Measurements from ENCODE around the gene HDAC10.
"Not testable (repeated sequence)": the region's sequence is repeated elsewhere in the genome, so short reads cannot be mapped to it uniquely, and the experiment has no call there.

Gene HDAC10

DNA sequence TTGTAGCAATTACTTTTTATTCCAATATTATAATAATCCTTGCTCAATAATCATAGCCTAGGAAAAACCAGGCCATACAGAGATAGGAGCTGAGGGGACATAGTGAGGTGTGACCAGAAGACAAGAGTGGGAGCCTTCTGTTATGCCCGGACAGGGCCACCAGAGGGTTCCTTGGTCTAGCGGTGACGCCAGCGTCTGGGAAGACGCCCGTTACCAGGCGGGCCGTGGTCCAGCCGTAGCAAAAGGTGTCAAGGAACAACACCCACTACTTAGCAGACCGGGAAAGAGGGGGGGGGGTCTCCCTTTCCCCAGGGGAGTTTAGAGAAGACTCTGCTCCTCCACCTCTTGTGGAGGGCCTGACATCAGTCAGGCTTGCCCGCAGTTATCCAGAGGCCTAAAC lies 22.3 kb upstream of the HDAC10 start:
- H3K27ac ChIP-seq, H3K4me3 ChIP-seq: not testable (repeated sequence)

DNA sequence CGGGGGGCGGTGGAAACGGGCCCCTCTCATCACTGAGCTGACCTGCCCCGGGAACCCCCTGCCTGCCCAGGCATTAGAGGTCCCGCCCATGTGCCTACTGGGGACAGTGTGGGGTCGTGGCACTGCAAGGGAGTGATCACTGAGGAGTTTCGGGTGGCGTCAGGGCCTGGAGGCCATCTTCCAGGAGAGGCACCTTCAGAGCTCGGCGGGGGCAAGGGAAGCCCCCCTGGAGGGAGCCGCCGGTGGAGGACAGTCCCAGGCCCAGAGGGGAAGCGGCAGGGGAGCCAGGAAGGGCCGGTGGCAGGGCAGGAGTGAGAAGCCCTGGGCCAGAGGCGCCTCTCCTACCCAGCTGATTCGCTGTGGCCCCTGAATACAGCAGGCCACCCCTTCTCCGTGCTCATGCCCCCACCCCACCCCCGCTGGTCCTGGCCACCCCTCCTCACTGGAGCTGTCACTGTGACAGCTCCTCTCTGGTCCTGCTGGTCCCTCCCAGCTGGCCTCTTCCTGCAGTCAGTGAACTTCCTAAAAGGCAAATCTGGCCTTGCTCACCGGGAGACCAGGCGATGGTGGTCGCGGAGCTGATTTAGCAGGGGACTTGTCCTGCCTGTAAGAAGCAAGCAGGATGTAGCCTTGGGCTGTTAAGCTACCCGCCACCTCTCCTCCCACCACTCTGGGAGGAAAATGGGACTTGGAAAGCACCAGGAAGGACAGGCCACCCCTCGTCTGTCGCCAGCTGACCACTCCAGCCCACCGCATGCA lies 21.2 kb upstream of the HDAC10 start:
- peak overlapping the region; percentile 37 to 58 (median 49) for H3K4me3 ChIP-seq
- peak overlapping the region in 7 of 21 experiments; percentile 14 to 65 (median 49) for H3K27ac ChIP-seq

DNA sequence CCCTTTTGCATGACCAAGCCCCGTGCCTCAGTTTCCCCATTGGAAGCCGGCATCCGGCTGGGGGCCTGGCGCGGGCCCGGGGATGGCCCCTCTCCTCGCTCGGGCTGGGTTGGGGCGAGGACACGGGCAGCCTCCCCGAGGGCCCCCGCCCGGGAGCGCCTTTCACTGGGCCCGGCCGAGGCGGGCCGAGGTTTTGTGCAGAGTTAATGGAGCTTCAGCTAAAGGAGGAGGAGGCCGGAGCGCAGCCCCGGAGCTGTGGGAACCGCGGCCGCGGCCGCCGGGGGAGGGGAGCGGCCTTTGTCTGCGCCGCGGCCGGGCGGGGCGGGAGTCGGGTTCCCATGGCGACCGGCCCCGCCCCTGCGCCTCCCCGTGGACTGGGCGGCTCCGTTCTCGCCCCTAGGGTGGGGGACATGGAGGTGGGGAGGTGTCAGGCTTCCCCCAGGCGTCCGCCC lies 20.5 kb upstream of the HDAC10 start:
- peak overlapping the region; percentile 37 to 58 (median 49) for H3K4me3 ChIP-seq
- peak overlapping the region in 9 of 21 experiments; percentile 13 to 65 (median 49) for H3K27ac ChIP-seq

DNA sequence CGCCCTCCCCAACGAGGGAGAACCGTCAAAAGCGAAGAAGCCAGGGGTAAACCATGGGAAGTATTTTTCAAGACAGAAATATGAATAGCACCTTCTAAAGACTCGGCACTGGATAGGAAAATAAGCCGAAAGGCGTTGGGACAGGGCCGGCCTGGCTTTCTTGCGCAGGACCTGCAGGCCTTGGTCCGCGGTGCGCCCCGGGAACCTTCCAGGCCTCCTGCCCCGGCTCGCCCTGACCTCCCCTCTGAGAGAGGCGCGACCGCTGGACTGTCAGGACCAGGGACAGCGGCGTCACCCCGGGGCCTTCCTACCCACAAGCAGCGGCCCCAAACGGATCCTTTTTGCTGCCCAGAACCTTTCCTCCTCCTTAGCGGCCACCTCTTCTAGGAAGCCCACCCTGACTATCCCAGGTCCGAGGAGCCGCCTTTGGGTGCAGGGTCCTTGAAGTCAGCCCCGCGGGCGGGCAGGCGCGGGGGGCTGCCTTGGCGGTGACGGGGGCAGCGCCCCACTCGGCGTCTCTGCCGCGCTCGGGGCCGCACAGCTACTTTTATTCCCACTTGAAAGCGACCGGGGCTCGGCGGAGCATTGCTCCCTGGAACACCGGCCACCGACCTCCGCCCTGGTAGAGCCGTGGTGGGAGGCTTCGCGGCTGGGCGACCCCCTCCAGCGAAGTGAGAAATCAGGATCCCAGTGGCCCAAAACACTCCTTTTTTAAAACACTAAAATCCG lies 19.8 kb upstream of the HDAC10 start:
- peak overlapping the region in 18 of 21 experiments; percentile 13 to 81 (median 50) for H3K27ac ChIP-seq
- peak overlapping the region; percentile 37 to 58 (median 49) for H3K4me3 ChIP-seq

DNA sequence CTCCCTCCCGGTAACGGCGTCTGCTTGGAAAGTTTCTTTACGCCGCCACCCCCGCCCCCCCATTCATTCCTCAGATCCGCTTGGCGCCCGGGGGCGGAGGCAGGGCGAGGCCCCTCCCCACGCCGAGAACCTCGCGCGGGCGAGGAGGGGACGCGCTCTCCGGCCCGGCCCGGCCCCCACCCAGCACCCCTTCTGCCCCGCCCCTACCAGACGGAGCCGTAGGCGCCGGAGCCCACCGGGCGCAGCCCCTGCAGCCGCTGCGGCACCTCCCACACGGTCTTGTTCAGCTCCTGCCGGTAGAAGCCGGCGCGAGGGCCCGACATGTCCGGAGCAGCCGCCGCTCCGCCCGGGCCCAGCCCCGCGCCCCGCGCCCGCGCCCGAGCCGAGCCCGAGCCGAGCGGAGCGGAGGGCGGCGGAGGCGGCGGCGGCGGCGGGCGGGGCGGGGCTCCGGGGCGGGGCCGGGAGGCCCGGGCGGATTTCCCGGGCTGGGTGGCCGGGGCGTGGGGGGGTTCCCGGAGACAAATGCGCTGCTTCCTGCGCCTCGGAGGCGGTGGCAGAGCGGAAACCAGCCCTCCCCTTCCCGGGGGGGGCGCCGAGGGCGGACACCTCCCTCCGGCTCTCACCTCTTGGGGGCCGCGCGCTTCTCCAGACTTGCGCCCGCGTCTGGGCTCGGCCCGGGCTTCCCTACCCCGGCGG lies 19.1 kb upstream of the HDAC10 start, which contains the start of gene MAPK11:
TSS of gene MAPK11 (minus strand) at position 411 of the 696 bp plus-strand sequence. CDS start at position 323, 88 bp downstream.
- Histone ChIP-seq H3K27ac (peak within 1 kb of the TSS in 19 of 21 experiments; percentile 29 to 81 (median 64)), H3K4me3 (peak within 1 kb of the TSS; percentile 37 to 58 (median 49))

DNA sequence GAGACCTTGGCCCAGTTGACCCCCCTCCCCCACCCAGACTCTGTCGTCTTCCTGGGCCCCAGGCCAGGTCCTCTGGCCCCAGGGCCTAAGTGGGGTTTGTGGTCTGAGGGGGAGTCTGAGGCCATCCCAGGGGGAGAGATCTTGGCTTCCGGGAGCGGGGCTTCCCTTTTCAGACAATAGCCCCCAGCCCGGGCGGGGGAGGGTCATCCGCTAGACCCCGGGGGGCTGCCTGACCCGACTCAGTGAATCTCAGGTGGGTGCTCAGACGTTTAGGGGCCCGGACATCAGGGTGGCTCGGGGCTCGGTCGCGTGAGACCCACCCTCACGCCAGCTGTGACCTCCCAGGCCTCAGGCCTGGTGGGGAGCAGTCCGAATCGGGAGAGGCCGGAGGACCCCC lies 18.5 kb upstream of the HDAC10 start:
- peak overlapping the region; percentile 37 to 58 (median 49) for H3K4me3 ChIP-seq

DNA sequence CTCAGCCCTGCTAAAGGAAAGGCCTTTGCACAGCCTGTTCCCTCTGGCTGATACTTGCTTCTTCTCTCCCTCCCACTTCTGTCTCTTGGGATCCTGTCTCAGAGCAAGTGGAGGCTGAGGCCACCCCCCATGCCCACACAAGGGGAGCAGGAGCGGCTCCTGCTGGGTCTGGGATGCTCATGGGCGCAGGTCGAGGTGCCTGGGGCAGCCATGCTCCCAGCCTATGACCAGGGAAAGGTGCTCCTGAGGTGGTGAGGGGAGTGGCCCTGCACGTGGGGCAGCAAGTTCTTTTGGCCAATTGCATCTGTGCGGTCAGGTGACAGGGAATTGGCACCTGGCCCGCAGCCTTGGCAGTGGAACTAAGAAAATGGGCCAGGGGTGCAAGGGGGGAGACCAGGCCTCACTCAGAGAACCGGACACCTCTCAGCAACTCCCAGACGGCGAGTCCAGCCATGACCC lies 17.6 kb upstream of the HDAC10 start:
- H3K4me3 ChIP-seq = no peak overlapping the region

More for the DNA sequence above, 18.5 kb upstream of the HDAC10 start:
- H3K27ac ChIP-seq = peak overlapping the region in 15 of 21 experiments; percentile 3 to 81 (median 65)

DNA sequence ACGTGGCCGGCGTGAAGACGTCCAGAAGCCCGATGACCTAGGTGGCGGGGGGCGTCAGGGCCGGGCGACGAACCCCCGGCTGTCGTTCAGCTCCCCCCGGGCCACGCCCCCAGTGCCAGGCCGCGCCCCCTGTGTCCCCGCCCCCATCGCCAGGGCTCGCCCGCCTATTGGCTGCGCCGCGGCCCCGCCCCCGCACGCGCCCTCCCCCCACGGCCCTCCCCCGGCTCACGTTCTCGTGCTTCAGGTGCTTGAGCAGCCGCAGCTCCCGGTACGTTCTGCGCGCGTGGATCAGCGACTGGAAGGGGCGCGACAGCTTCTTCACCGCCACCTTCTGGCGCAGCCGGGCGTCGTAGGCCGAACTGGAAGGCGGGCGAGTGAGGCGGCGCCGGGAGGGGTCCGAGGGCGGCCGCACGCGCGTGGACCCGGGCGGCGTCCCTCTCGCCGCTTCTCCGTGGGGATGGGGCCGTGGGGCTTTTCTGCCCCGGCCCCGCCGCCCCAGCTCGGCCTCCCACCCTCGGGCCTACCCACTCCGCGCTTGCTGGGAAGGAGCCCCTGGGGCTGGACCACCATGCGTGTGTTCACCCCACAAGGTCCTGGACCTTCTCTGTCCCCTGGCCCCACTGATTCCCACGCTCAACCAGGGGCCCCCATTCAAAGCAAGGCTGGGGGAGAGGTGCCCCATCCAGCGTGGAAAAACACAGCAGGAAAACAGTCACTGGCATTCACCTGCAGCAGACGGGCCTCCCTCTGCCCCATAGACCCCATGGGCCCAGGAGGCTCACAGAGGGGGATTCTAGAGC lies 16.7 kb upstream of the HDAC10 start:
- Histone ChIP-seq H3K27ac (no peak overlapping the region), H3K4me3 (peak overlapping the region in 4 of 7 experiments; percentile 3 to 19 (median 15))

More for the DNA sequence above, 17.6 kb upstream of the HDAC10 start:
- H3K27ac ChIP-seq = peak overlapping the region in 1 of 21 experiments; percentile 10

DNA sequence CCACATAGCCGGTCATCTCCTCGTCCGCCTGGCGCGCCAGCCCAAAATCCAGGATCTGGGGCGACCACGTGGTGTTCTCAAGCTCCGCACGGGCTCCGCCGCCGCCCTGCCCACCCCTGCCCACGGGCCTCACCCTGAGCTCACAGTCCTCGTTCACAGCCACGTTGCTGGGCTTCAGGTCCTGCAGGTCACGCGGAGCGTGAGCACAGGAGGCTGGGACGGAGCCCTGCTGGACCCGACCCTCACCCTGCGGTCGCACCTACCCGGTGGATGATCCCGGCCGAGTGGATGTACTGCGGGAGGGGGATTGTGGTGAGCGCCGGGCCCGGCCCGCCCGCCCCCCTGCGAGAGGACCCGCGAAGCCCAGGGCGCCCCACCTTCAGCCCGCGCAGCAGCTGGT lies 15.9 kb upstream of the HDAC10 start:
- Histone ChIP-seq H3K4me3 (peak overlapping the region in 1 of 7 experiments; percentile 19), H3K27ac (no peak overlapping the region)

DNA sequence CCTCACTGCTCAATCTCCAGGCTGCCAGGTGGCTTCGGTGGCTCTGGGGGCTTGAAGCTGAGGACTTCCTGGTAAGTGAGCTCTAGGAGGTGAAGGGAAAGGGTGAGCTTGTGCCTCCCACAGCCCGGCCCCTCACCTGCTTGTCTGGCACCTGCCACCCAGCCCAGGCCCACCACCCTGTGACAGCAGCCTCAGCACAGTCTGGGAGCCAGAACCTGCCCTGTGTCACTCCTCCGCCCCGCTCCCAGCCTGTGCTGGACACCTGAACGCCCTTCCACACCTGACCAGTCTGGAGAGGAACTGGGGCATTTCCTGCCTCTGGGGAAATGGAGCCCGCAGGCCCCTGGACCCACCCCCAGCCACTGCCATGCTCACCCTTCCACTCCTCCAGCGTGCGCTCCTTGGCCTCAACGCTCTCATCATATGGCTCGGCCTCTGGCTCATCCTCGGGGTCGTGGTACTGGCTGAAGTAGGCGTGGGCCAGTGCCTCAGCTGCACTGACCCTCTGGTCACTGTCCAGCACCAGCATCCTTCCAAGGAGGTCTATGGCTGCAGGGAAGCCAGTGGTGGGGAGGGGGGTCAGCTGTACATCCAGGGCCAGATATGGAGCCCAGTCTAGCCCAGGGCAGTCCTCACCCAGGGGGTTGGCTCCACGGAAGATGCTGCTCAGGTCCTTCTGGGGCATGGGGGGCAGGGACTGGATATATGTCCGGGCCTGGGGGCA lies 14.0 kb upstream of the HDAC10 start:
- H3K4me3 ChIP-seq = no peak overlapping the region

DNA sequence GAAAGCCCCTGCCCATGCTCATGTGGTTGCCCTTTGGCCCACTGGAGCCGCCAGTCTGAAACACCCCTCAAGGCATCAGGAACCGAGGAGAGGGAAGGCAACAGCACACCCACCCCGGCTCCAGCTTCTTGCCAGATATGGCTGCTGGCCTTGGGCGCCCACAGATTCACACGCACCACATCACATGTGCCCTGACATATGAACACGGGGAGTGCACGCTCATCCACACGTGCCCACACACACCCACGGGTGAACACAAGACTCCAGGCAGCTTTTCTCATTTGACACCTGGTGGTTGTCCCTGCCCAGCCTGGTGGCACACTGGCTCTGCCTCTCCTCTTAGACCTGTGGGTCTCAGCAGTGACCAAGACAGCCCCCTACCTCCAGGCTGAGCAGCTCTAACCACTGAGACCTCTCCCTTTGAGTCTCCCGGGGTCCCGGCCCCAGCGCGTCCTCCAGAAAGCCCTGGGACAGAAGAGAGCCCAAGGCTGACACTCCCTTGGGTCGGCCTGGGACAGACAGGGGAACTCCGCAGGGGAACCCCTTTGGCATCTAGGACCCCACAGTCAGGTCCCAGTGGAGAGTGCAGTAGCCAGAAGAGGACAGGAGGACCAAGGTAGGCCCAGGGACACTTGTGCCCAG lies 13.2 kb upstream of the HDAC10 start:
- Histone ChIP-seq H3K4me3 (no peak overlapping the region), H3K27ac (no peak overlapping the region)

More for the DNA sequence above, 14.0 kb upstream of the HDAC10 start:
- no peak overlapping the region for H3K27ac ChIP-seq

DNA sequence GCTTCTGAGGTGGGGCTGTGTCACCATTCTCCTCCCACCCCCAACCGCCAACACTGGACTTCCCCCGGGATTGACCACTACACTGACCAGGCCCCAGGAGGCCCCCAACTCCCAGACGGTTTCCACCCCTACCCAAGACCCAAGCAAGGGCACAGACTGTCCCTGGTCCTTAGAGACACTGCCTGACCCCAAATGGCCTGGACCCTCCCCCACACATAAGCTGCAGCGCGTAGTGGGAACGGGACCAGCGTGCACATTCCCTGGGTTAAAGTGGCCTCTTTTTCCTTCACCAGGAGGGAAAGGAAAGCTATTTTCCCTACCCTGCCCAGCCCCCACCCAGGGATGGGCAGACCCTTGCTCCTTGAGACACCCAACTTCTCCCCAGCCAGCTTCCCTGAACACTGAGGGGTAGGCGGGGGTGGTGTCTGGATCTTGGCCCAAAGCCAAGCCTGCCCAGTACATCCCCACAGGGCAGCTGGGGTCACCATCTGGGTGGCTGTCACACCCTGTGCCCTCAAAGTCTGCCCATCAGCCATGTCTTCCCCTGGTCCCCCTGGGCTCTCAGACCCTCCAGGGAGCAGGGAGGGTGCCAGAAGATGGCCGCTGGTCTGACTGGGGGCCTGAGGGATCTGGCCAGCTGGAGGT lies 12.0 kb upstream of the HDAC10 start:
- no peak overlapping the region for H3K4me3 ChIP-seq
- H3K27ac ChIP-seq = no peak overlapping the region

DNA sequence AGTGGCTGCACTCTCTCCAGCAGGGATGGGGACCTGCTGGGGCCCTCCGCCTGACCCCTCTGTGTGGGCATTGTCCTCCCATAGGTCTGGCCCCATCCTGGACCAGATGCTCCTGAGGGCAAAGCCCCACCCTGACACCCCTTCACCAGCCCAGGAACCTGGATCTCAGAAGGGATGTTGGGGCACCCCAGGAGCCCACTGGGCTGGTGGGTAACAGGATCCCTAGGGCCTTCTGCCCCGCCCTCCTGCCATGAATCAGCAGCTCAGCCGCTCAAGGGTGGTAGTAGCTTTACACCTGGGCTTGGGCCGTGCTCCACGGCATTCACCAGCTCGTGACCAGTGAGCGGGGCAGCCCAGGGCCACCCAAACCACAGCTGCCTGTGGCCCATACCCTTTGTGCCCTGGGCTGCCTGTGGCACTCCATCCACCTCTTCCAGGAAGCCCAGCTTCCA lies 11.4 kb upstream of the HDAC10 start:
- H3K27ac ChIP-seq = no peak overlapping the region
- no peak overlapping the region for H3K4me3 ChIP-seq

DNA sequence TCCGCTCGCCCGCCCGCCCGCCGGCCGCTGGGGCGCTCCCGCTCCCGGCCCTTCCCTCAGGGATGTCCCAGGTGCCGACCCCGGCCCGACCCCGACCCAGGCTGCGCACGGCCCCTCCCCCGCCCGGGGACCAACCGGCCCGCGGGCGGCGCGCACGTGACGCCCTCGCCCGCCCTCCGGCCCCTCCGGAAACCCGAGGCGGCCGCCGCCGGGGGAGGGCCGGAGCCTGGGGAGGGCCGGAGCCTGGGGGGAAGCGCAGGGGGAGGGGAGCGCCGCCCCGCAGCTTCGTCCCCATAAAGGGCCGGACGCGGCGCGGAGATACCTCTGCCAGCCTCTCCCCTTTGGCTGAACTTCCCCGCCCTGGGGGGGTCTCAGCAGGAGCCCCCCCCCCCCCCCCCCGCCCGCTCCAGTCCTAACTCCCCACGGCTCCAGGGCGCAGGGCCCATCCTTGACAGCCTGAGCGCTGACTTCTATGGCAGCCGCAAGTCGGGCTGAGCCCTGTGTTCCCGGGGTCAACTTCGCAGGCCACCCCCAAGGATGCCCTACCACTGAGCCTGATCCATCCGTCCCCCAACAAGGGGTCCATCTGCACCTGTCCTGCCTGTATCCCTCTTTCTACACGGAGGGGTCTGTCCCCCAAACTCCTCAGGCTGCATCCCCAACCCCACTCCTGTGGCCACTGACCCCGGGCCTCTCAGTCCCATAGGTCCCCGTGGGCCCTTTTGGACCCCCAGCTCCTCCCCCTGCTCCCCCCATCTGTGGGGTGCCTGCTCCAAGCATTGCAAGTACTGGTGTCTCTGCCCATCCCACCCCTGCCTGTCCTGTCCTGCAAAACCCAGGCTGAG lies 10.8 kb upstream of the HDAC10 start, which contains the start of gene MAPK12:
TSS of gene MAPK12 (minus strand) at position 69 of the 845 bp plus-strand sequence. CDS start 174 bp downstream, outside the sequence.
- H3K4me3 ChIP-seq = peak within 1 kb of the TSS; percentile 24 to 42 (median 30)
- H3K27ac ChIP-seq = peak within 1 kb of the TSS in 7 of 21 experiments; percentile 22 to 60 (median 50)

DNA sequence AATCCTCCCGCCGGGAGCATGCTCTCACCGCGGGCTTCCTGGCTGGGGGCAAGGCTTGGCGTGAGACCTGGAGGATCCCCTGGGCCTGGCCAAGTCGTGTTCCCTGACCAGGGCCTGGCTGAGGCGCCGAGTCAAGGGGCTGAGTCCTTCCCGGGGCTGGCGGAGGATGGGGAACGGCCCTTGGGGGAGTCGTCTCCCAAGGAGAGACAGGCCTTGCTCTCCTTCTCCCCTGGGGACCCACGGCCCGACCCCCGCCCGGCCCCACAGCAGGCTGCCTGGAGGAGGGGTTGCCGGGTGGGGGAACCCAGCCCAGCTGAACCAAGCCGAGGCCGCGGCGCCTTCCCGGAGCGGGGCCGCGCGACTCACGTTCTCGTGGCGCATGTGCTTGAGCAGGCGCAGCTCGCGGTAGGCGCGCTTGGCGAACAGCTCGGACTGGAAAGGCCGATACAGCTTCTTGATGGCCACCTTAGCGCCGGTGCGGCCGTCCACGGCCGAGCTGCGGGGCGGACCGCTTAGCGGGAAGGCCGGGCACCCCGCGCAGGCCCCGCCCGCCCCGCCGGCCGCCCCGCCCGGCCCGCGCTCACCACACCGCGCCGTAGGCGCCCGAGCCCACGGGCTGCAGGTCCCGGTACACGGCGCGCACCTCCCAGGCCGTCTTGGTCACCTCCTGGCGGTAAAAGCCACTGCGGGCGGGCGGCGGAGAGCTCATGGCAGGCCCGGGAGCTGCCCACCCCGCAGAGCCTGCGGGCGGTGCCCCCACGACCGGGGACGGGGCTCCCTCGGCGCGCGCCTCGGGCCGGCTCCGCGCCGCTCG lies 9.9 kb upstream of the HDAC10 start:
- Histone ChIP-seq H3K27ac (peak overlapping the region in 6 of 21 experiments; percentile 17 to 57 (median 45)), H3K4me3 (peak overlapping the region; percentile 24 to 42 (median 30))

Measured in skin epidermis (tissue), 12 donors.